GM23338 (cell line): ENCODE measurements around the gene COPS4. TPM values are rescaled to one million over a fixed set of nuclear protein-coding genes. Genes with fewer than 3 reads are reported as not detected.

Experiments used
- ATAC-seq: fragments of 200-7000 bp; cut with Tn5 transposase; 3 replicates; pipeline ENCODE4 v1.9.1; 2020
- DNase-seq: peaks from one replicate; pipeline ENCODE4 v3.0.0-alpha.2; 2015; ENCODE audit warnings: low spot score
- H2AFZ ChIP-seq: fragments of 200-600 bp; sonication (generic); 2 replicates; pipeline ENCODE4 v1.8.0; 2016; ENCODE audit warnings: antibody characterized with exemption, mild to moderate bottlenecking, moderate library complexity
- H3F3A ChIP-seq: fragments of 200-600 bp; sonication (generic); replicated peaks from 2 replicates; pipeline ENCODE4 v1.8.0; 2017; ENCODE audit warnings: antibody characterized with exemption, mixed run types, low read depth
- H3K27ac ChIP-seq: fragments of 200-600 bp; sonication (generic); 2 replicates; pipeline ENCODE4 v1.6.1; 2016; ENCODE audit warnings: low read depth
- H3K27me3 ChIP-seq: fragments of 200-600 bp; sonication (generic); 2 replicates; pipeline ENCODE4 v1.8.0; 2016; ENCODE audit warnings: mild to moderate bottlenecking, mixed run types, moderate library complexity; ENCODE audit not compliant: insufficient read depth
- H3K36me3 ChIP-seq: fragments of 200-600 bp; sonication (generic); 2 replicates; pipeline ENCODE4 v1.8.0; 2016; ENCODE audit warnings: mild to moderate bottlenecking; ENCODE audit not compliant: insufficient read depth
- H3K4me1 ChIP-seq: fragments of 200-600 bp; sonication (generic); 2 replicates; pipeline ENCODE4 v1.8.0; 2016; ENCODE audit warnings: mild to moderate bottlenecking, moderate library complexity; ENCODE audit not compliant: insufficient read depth
- H3K4me2 ChIP-seq: fragments of 200-600 bp; sonication (generic); 2 replicates; pipeline ENCODE4 v1.7.1; 2017; ENCODE audit warnings: mixed run types
- H3K4me3 ChIP-seq: fragments of 200-600 bp; sonication (generic); 2 replicates; pipeline ENCODE4 v1.6.1; 2016; ENCODE audit warnings: mixed run types
- H3K79me2 ChIP-seq: fragments of 200-600 bp; sonication (generic); replicated peaks from 2 replicates; pipeline ENCODE4 v1.8.0; 2017; ENCODE audit warnings: mild to moderate bottlenecking; ENCODE audit not compliant: insufficient read depth
- H3K9me2 ChIP-seq: fragments of 200-600 bp; sonication (generic); 2 replicates; pipeline ENCODE4 v1.8.0; 2017; ENCODE audit not compliant: insufficient read depth
- H4K20me1 ChIP-seq: fragments of 200-600 bp; sonication (generic); replicated peaks from 2 replicates; pipeline ENCODE4 v1.8.0; 2017; ENCODE audit warnings: mild to moderate bottlenecking; ENCODE audit not compliant: insufficient read depth
- H3K27ac Mint-ChIP-seq: 2 replicates; pipeline ENCODE4 v1.8.0; 2020; ENCODE audit warnings: inconsistent platforms, mild to moderate bottlenecking, moderate library complexity, mixed read lengths
- H3K27me3 Mint-ChIP-seq: 3 replicates; pipeline ENCODE4 v1.8.0; 2022; ENCODE audit warnings: low read depth, mild to moderate bottlenecking, moderate library complexity, mixed read lengths, inconsistent platforms; ENCODE audit not compliant: insufficient read depth, poor library complexity
- H3K36me3 Mint-ChIP-seq: 3 replicates; pipeline ENCODE4 v1.8.0; 2021; ENCODE audit warnings: low read depth, mild to moderate bottlenecking, inconsistent platforms, moderate library complexity, mixed read lengths
- H3K4me1 Mint-ChIP-seq: 3 replicates; pipeline ENCODE4 v1.8.0; 2020; ENCODE audit warnings: mild to moderate bottlenecking, inconsistent platforms, mixed read lengths
- H3K4me3 Mint-ChIP-seq: 3 replicates; pipeline ENCODE4 v1.8.0; 2021; ENCODE audit warnings: moderate library complexity, mild to moderate bottlenecking, inconsistent platforms, mixed read lengths
- H3K9me3 Mint-ChIP-seq: 3 replicates; pipeline ENCODE4 v1.8.0; 2020; ENCODE audit warnings: moderate library complexity, mild to moderate bottlenecking, inconsistent platforms, mixed read lengths
- CREB1 ChIP-seq: fragments of 250-450 bp; sonication (Bioruptor Pico); IDR thresholded peaks from 2 replicates; pipeline ENCODE4 v1.5.0; 2020; ENCODE audit warnings: low read depth, mild to moderate bottlenecking, moderate library complexity
- EZH2 ChIP-seq: fragments of 200-600 bp; sonication (generic); IDR thresholded peaks from one replicate; pipeline ENCODE4 v1.8.0; 2017; ENCODE audit warnings: antibody characterized with exemption, mild to moderate bottlenecking, low read depth; ENCODE audit not compliant: unreplicated experiment
- JUNB ChIP-seq: IDR thresholded peaks from one replicate; pipeline ENCODE4 v1.6.1; 2016; ENCODE audit warnings: antibody characterized with exemption; ENCODE audit not compliant: unreplicated experiment
- NANOG ChIP-seq: IDR thresholded peaks from 2 replicates; pipeline ENCODE4 v1.6.1; 2016; ENCODE audit warnings: antibody characterized with exemption, borderline replicate concordance
- STAT1 ChIP-seq: IDR thresholded peaks from one replicate; pipeline ENCODE4 v1.6.1; 2016; ENCODE audit warnings: antibody characterized with exemption; ENCODE audit not compliant: unreplicated experiment
- polyA plus RNA-seq: library from polyadenylated mRNA; unstranded; fragments of >200 nt; fragmentation: Nextera tagmentation; extraction: Ambion mirVana; gene quantifications from 2 replicates; pipeline ENCODE4 v1.2.1, GENCODE V29; 2016
- total RNA-seq: library from RNA; depleted of rRNA; stranded (reverse); fragments of >200 nt; shearing (Covaris generic); gene quantifications from 2 replicates; pipeline ENCODE4 v1.2.3, GENCODE V29; 2014
- TF ChIP-seq, protein P1 (sequence below): fragments of 250-450 bp; sonication (Bioruptor Pico); IDR thresholded peaks from 2 replicates; pipeline ENCODE4 v1.5.0; 2020; ENCODE audit warnings: mild to moderate bottlenecking, moderate library complexity
- TF ChIP-seq, protein P2 (sequence below): IDR thresholded peaks from one replicate; pipeline ENCODE4 v1.6.1; 2018; ENCODE audit warnings: antibody characterized with exemption; ENCODE audit not compliant: unreplicated experiment

The COPS4 gene
- total and polyA plus RNA-seq, 2 experiments from 2014 or later = 23.7 to 46.6 TPM

DNA sequence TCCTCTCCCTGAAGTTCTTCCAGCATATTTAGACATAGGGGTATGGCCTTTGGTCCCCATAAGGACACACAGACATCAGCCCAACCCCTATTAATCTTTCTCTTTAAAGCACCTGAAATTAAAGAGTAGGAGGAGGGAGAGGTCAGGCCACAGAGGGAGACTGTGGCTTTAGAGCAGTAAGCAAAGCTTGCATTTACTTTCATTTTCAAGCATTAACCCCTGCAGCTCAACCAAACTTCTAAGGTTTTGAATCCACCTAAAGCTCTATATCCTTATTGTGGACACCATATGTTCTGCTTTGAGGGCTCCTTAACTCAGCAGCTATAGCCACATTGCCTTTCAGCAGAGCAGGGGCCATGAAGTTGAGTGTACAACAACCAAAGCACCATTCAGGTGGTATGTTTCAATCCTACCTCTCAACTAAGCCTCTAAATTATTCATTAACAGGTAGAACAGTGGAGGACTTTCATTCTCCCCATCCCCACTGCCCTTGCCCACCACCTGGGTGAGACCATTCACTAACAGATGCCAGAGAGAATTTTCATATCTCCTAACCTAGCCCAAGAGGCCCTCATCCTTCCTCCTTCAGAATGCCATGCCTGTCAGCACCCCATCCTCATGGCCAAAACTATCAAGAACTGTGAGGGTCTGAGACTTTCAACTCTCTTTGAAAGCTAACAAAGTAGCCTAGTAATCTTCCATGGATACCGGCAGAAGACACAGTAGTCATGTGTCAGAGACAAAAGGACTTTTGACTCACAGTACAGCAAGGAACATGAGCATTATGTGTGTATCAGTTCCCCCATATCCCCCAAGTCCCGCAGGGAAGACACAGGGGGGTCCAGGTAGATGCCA lies 45.2 kb upstream of the COPS4 start:
- Histone ChIP-seq H3K27me3 (no peaks in the 10 kb centered on the region), H3K79me2 (peaks cover 7% of the 10 kb centered on the region; the same call in 1 of the 2 replicates), H4K20me1 (no peaks in the 10 kb centered on the region), H3F3A (no peaks in the 10 kb centered on the region), H3K36me3 (no peaks in the 10 kb centered on the region), H3K27ac (no peak overlapping the region), H2AFZ (no peak overlapping the region), H3K4me3 (no peak overlapping the region), H3K4me2 (no peak overlapping the region), H3K4me1 (no peaks in the 10 kb centered on the region), H3K9me2 (no peaks in the 10 kb centered on the region)
- no peaks in the 10 kb centered on the region for H3K4me1 Mint-ChIP-seq
- no peaks in the 10 kb centered on the region for H3K9me3 Mint-ChIP-seq
- no peak overlapping the region for H3K4me3 Mint-ChIP-seq
- TF ChIP-seq STAT1 (no peak), EZH2 (no peak), NANOG (no peak), CREB1 (CRISPR knock-in tag) (no peak), JUNB (no peak)
- TF ChIP-seq, protein P1, sequence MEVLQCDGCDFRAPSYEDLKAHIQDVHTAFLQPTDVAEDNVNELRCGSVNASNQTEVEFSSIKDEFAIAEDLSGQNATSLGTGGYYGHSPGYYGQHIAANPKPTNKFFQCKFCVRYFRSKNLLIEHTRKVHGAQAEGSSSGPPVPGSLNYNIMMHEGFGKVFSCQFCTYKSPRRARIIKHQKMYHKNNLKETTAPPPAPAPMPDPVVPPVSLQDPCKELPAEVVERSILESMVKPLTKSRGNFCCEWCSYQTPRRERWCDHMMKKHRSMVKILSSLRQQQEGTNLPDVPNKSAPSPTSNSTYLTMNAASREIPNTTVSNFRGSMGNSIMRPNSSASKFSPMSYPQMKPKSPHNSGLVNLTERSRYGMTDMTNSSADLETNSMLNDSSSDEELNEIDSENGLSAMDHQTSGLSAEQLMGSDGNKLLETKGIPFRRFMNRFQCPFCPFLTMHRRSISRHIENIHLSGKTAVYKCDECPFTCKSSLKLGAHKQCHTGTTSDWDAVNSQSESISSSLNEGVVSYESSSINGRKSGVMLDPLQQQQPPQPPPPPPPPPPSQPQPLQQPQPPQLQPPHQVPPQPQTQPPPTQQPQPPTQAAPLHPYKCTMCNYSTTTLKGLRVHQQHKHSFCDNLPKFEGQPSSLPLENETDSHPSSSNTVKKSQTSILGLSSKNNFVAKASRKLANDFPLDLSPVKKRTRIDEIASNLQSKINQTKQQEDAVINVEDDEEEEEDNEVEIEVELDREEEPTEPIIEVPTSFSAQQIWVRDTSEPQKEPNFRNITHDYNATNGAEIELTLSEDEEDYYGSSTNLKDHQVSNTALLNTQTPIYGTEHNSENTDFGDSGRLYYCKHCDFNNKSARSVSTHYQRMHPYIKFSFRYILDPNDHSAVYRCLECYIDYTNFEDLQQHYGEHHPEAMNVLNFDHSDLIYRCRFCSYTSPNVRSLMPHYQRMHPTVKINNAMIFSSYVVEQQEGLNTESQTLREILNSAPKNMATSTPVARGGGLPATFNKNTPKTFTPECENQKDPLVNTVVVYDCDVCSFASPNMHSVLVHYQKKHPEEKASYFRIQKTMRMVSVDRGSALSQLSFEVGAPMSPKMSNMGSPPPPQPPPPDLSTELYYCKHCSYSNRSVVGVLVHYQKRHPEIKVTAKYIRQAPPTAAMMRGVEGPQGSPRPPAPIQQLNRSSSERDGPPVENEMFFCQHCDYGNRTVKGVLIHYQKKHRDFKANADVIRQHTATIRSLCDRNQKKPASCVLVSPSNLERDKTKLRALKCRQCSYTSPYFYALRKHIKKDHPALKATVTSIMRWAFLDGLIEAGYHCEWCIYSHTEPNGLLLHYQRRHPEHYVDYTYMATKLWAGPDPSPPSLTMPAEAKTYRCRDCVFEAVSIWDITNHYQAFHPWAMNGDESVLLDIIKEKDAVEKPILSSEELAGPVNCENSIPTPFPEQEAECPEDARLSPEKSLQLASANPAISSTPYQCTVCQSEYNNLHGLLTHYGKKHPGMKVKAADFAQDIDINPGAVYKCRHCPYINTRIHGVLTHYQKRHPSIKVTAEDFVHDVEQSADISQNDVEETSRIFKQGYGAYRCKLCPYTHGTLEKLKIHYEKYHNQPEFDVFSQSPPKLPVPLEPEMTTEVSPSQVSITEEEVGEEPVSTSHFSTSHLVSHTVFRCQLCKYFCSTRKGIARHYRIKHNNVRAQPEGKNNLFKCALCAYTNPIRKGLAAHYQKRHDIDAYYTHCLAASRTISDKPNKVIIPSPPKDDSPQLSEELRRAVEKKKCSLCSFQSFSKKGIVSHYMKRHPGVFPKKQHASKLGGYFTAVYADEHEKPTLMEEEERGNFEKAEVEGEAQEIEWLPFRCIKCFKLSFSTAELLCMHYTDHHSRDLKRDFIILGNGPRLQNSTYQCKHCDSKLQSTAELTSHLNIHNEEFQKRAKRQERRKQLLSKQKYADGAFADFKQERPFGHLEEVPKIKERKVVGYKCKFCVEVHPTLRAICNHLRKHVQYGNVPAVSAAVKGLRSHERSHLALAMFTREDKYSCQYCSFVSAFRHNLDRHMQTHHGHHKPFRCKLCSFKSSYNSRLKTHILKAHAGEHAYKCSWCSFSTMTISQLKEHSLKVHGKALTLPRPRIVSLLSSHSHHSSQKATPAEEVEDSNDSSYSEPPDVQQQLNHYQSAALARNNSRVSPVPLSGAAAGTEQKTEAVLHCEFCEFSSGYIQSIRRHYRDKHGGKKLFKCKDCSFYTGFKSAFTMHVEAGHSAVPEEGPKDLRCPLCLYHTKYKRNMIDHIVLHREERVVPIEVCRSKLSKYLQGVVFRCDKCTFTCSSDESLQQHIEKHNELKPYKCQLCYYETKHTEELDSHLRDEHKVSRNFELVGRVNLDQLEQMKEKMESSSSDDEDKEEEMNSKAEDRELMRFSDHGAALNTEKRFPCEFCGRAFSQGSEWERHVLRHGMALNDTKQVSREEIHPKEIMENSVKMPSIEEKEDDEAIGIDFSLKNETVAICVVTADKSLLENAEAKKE (CRISPR knock-in tag) = no peak
- TF ChIP-seq, protein P2, sequence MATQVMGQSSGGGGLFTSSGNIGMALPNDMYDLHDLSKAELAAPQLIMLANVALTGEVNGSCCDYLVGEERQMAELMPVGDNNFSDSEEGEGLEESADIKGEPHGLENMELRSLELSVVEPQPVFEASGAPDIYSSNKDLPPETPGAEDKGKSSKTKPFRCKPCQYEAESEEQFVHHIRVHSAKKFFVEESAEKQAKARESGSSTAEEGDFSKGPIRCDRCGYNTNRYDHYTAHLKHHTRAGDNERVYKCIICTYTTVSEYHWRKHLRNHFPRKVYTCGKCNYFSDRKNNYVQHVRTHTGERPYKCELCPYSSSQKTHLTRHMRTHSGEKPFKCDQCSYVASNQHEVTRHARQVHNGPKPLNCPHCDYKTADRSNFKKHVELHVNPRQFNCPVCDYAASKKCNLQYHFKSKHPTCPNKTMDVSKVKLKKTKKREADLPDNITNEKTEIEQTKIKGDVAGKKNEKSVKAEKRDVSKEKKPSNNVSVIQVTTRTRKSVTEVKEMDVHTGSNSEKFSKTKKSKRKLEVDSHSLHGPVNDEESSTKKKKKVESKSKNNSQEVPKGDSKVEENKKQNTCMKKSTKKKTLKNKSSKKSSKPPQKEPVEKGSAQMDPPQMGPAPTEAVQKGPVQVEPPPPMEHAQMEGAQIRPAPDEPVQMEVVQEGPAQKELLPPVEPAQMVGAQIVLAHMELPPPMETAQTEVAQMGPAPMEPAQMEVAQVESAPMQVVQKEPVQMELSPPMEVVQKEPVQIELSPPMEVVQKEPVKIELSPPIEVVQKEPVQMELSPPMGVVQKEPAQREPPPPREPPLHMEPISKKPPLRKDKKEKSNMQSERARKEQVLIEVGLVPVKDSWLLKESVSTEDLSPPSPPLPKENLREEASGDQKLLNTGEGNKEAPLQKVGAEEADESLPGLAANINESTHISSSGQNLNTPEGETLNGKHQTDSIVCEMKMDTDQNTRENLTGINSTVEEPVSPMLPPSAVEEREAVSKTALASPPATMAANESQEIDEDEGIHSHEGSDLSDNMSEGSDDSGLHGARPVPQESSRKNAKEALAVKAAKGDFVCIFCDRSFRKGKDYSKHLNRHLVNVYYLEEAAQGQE = no peak
- ATAC-seq (no peak), DNase-seq (no peak)
- no peak overlapping the region for H3K27ac Mint-ChIP-seq
- peaks cover 3% of the 10 kb centered on the region; the same call in 2 of the 3 replicates for H3K36me3 Mint-ChIP-seq
- H3K27me3 Mint-ChIP-seq = peaks cover 7% of the 10 kb centered on the region
